Lung (tissue), 12 donors: Measurements from ENCODE around the gene CTTNBP2NL. TPM values are rescaled to one million over a fixed set of nuclear protein-coding genes. Genes with fewer than 3 reads are reported as not detected.

ENCODE experiments used
- ATAC-seq: fragments of 200-7000 bp; cut with Tn5 transposase; one replicate; pipeline ENCODE4 v1.9.1; 2020; ENCODE audit warnings: moderate number of reproducible peaks; ENCODE audit not compliant: insufficient read depth, low FRiP score
- DNase-seq, 3 donors: peaks; one replicate each; pipeline ENCODE4 v3.0.0-alpha.2; 2013 to 2017
- H3K27ac ChIP-seq, 2 donors: one replicate each; pipeline ENCODE4 v1.5.1; 2013; ENCODE audit warnings: mild to moderate bottlenecking in 2 of 2, moderate library complexity in 2 of 2, control low read depth in 1 of 2, inconsistent platforms in 1 of 2, low read depth in 1 of 2, low read length in 1 of 2
- H3K27me3 ChIP-seq, 3 donors: one replicate each; pipeline ENCODE4 v1.5.1; 2013; ENCODE audit warnings: low read length in 2 of 3; ENCODE audit not compliant: control insufficient read depth in 3 of 3, insufficient read depth in 3 of 3
- H3K36me3 ChIP-seq, 4 donors: one replicate each; pipeline ENCODE4 v1.5.1; 2013; ENCODE audit warnings: low read length in 4 of 4, mild to moderate bottlenecking in 1 of 4, moderate library complexity in 1 of 4; ENCODE audit not compliant: control insufficient read depth in 4 of 4, insufficient read depth in 4 of 4
- H3K4me1 ChIP-seq, 5 donors: one replicate each; pipeline ENCODE4 v1.5.1; 2013; ENCODE audit warnings: low read length in 5 of 5, mild to moderate bottlenecking in 2 of 5, moderate library complexity in 1 of 5; ENCODE audit not compliant: control insufficient read depth in 5 of 5, insufficient read depth in 5 of 5
- H3K4me3 ChIP-seq: one replicate; pipeline ENCODE4 v1.5.1; 2013; ENCODE audit warnings: mild to moderate bottlenecking, control low read depth, moderate library complexity
- H3K9ac ChIP-seq, 2 donors: one replicate each; pipeline ENCODE4 v1.5.1; 2013; ENCODE audit warnings: low read length in 2 of 2, control low read depth in 1 of 2; ENCODE audit not compliant: insufficient read depth in 1 of 2
- H3K9me3 ChIP-seq, 4 donors: one replicate each; pipeline ENCODE4 v1.5.1; 2013; ENCODE audit warnings: low read length in 3 of 4, mild to moderate bottlenecking in 1 of 4, moderate library complexity in 1 of 4; ENCODE audit not compliant: control insufficient read depth in 4 of 4, insufficient read depth in 3 of 4
- CTCF ChIP-seq: IDR thresholded peaks from 2 replicates; pipeline ENCODE4 v1.5.1; 2012; ENCODE audit warnings: mild to moderate bottlenecking; ENCODE audit errors: control extremely low read depth, extremely low read depth
- WGBS, 2 donors: extraction: QIAGEN DNeasy Blood & Tissue Kit; methylation state at CpG; one replicate each; pipeline ENCODE4 v1.1.7; 2013; 5-methylcytosine and 5-hydroxymethylcytosine counted together
- polyA plus RNA-seq, 2 donors: library from polyadenylated mRNA; stranded (reverse); fragments of 200-250 nt; gene quantifications; one replicate each; pipeline ENCODE4 v1.2.1, GENCODE V29; 2013
- total RNA-seq, 2 donors: library from RNA; depleted of rRNA in 1 of 2; stranded (reverse); fragments of >200 nt in 1 of 2; gene quantifications; one replicate each; pipeline ENCODE4 v1.2.1, GENCODE V29; 2014 to 2021
- donor health status: control.
- donor health status: control.
- donor health status: Bipolar disorder and iron deficiency.
- donor health status: healthy.
- donor health status: DM: yes; HTN: yes; CAD: no.

The CTTNBP2NL gene
- total and polyA plus RNA-seq, 4 donors, result 9.0 to 38.5 (median 17.0) TPM

DNA sequence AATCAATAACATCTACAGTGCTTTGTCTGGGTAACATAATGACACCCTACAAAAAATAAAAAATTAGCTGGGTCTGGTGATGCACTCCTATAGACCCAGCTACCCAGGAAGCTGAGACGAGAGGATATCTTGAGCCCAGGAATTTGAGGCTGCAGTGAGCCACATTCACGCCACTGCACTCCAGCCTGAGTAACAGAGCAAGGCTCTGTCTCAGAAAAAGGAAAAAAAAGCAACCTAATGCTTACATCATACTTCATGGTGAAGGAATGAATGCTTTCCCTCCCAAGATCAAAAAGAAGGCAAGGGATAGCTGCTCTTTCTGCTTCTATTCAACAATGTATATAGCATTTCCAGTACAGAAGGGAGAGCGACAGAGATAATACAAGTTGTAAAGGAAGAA lies 24.2 kb upstream of the CTTNBP2NL start:
- no peak for TF ChIP-seq CTCF
- Histone ChIP-seq H3K9ac (no peak overlapping the region), H3K9me3 (peaks cover 0 to 2% (median 0%) of the 10 kb centered on the region in 4 donors), H3K4me3 (no peak overlapping the region), H3K27me3 (peaks cover 0 to 2% (median 0%) of the 10 kb centered on the region in 3 donors), H3K27ac (no peak overlapping the region), H3K36me3 (no peaks in the 10 kb centered on the region), H3K4me1 (no peaks in the 10 kb centered on the region)
- no peak for DNase-seq
- no peak for ATAC-seq
- WGBS, 2 donors, result 85 to 92% methylated on average over 3 of the region's 3 CpGs

DNA sequence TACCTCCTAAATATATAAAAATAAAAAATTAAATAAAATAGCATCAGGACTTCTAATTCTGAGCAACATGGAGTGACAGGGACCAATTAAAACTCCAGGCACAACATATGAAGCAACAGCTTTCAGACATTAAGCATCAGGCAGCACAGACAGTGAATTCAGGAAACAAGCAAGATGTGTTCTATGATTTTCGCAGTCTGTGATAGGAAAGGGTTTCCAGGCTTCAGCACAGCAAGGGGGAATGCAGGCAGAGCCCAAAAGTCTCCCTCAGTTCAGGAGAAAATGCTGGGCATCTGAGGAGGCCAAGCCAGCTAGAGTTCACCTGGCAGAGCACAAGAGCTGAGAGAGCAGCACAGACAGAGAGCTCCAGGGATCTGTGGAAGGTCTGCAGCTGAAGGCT lies 22.2 kb upstream of the CTTNBP2NL start:
- Histone ChIP-seq H3K4me3 (no peak overlapping the region), H3K27me3 (peaks cover 0 to 2% (median 0%) of the 10 kb centered on the region in 3 donors), H3K27ac (no peak overlapping the region), H3K36me3 (no peaks in the 10 kb centered on the region), H3K9ac (no peak overlapping the region), H3K4me1 (no peaks in the 10 kb centered on the region), H3K9me3 (peaks cover 0 to 2% (median 0%) of the 10 kb centered on the region in 4 donors)
- no peak for ATAC-seq
- WGBS, 2 donors, result 76 to 88% methylated on average over 1 of the region's 1 CpG
- TF ChIP-seq CTCF, result no peak
- no peak for DNase-seq

DNA sequence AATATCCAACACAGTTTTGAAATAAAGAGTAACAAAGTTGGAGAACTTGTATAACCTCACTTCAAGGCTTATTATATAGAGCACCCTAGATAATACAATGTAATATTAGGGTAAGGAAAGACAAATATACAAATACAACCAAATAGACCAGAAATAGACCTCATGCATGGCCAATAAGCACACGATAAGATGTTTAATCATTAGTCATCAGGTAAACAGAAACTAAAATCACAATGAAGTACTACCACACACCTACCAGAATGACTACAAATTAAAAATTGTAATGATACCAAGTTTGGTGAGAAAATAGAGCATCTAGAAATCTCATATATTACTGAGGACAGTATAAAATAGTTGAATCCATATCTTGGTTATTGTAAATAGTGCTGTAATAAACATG lies 20.3 kb upstream of the CTTNBP2NL start:
- Histone ChIP-seq H3K27me3 (peaks cover 0 to 2% (median 0%) of the 10 kb centered on the region in 3 donors), H3K9me3 (peaks cover 0 to 2% (median 0%) of the 10 kb centered on the region in 4 donors), H3K4me3 (no peak overlapping the region), H3K27ac (no peak overlapping the region), H3K9ac (no peak overlapping the region), H3K36me3 (no peaks in the 10 kb centered on the region), H3K4me1 (no peaks in the 10 kb centered on the region)
- TF ChIP-seq CTCF, result no peak
- no peak for ATAC-seq
- WGBS, 2 donors, result 43 to 59% methylated on average over 1 of the region's 1 CpG
- no peak for DNase-seq

GRCh38 chr1:112380356-112380755 lies 15.7 kb upstream of the CTTNBP2NL start:
- Histone ChIP-seq H3K4me3 (no peak overlapping the region), H3K36me3 (no peaks in the 10 kb centered on the region), H3K27ac (no peak overlapping the region), H3K9me3 (peaks cover 0 to 2% (median 0%) of the 10 kb centered on the region in 4 donors), H3K4me1 (peaks cover 0 to 2% (median 0%) of the 10 kb centered on the region in 5 donors), H3K9ac (no peak overlapping the region), H3K27me3 (peaks cover 0 to 9% (median 0%) of the 10 kb centered on the region in 3 donors)
- DNase-seq (no peak), ATAC-seq (no peak)
- 68% methylated on average over 1 of the region's 1 CpG for WGBS, 2 donors
- TF ChIP-seq CTCF, result no peak
